ENCODE data around the gene PRR36. TPM values are rescaled to one million over a fixed set of nuclear protein-coding genes. Genes with fewer than 3 reads are reported as not detected.

Gene PRR36
- total and polyA plus RNA-seq, 10 of the 15 experiments (the other 5 are each of a cell fraction or from before 2014, with no cell fraction given): 0.04 TPM; not detected in 9

DNA sequence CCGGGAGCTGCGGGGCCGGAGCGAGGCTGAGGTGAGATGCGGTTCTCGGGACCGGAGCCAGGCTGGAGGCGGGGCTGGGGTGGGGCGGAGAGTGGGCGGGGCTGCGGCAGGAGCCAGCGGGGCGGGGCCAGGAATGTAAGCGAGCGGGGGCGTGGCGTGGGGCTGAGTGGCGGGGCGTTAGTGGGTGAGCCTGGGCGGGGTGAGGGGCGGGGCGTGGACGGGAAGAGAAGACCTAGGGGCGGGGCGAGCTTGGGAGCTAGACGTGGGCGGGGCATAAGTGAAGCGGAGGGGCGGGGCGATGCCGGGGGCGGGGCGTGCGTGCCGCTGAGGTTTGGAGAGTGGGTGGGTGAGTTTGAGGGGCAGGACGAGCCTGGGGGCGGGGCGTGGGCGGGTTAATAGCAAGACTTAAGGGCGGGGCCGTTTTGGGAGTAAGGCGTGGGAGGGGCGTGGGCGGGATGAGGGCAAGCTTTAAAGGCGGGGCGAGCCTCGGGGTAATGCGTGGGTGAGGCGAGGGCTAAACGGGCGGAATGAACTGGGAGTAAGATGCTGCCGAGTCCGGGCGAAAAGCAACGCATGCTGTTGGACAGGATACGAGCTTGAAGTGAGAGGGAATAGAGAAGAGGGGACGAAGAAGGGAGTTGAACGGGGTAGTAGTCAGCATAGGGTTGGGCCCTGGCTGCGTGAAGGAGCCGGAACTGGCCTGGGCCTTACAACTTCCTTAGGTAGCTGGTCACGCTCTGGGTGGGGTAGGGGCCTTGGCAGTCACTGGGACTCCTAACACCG, 46.5 kb upstream of the PRR36 start (continued):
- TF ChIP-seq, protein P1, sequence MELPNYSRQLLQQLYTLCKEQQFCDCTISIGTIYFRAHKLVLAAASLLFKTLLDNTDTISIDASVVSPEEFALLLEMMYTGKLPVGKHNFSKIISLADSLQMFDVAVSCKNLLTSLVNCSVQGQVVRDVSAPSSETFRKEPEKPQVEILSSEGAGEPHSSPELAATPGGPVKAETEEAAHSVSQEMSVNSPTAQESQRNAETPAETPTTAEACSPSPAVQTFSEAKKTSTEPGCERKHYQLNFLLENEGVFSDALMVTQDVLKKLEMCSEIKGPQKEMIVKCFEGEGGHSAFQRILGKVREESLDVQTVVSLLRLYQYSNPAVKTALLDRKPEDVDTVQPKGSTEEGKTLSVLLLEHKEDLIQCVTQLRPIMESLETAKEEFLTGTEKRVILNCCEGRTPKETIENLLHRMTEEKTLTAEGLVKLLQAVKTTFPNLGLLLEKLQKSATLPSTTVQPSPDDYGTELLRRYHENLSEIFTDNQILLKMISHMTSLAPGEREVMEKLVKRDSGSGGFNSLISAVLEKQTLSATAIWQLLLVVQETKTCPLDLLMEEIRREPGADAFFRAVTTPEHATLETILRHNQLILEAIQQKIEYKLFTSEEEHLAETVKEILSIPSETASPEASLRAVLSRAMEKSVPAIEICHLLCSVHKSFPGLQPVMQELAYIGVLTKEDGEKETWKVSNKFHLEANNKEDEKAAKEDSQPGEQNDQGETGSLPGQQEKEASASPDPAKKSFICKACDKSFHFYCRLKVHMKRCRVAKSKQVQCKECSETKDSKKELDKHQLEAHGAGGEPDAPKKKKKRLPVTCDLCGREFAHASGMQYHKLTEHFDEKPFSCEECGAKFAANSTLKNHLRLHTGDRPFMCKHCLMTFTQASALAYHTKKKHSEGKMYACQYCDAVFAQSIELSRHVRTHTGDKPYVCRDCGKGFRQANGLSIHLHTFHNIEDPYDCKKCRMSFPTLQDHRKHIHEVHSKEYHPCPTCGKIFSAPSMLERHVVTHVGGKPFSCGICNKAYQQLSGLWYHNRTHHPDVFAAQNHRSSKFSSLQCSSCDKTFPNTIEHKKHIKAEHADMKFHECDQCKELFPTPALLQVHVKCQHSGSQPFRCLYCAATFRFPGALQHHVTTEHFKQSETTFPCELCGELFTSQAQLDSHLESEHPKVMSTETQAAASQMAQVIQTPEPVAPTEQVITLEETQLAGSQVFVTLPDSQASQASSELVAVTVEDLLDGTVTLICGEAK (IDR thresholded peaks at IDR 0.05; ENCODE audit: borderline replicate concordance): no peak; the same call in 1 of the 2 replicates
- TF ChIP-seq NFYA (IDR thresholded peaks at IDR 0.05; ENCODE audit: borderline replicate concordance, low read depth, low read length) (no peak), CHD1 (IDR thresholded peaks at IDR 0.05; ENCODE audit: low read depth, low read length) (no peak), SIX5 (IDR thresholded peaks at IDR 0.05; ENCODE audit: low read depth, low read length, severe bottlenecking) (no peak), ASH2L (IDR thresholded peaks at IDR 0.05; ENCODE audit: borderline replicate concordance, low read depth) (no peak), MYC (IDR thresholded peaks at IDR 0.05; ENCODE audit: insufficient read depth, insufficient read length, insufficient replicate concordance, low read length, severe bottlenecking) (no peak), ZNF24 (IDR thresholded peaks at IDR 0.05) (no peak), SUPT20H (IDR thresholded peaks at IDR 0.05; ENCODE audit: borderline replicate concordance, control insufficient read depth, low read depth, low read length) (no peak), NRF1 (conservative IDR thresholded peaks at IDR 0.05; ENCODE audit: low read depth, low read length) (no peak)
- TF ChIP-seq, protein P2, sequence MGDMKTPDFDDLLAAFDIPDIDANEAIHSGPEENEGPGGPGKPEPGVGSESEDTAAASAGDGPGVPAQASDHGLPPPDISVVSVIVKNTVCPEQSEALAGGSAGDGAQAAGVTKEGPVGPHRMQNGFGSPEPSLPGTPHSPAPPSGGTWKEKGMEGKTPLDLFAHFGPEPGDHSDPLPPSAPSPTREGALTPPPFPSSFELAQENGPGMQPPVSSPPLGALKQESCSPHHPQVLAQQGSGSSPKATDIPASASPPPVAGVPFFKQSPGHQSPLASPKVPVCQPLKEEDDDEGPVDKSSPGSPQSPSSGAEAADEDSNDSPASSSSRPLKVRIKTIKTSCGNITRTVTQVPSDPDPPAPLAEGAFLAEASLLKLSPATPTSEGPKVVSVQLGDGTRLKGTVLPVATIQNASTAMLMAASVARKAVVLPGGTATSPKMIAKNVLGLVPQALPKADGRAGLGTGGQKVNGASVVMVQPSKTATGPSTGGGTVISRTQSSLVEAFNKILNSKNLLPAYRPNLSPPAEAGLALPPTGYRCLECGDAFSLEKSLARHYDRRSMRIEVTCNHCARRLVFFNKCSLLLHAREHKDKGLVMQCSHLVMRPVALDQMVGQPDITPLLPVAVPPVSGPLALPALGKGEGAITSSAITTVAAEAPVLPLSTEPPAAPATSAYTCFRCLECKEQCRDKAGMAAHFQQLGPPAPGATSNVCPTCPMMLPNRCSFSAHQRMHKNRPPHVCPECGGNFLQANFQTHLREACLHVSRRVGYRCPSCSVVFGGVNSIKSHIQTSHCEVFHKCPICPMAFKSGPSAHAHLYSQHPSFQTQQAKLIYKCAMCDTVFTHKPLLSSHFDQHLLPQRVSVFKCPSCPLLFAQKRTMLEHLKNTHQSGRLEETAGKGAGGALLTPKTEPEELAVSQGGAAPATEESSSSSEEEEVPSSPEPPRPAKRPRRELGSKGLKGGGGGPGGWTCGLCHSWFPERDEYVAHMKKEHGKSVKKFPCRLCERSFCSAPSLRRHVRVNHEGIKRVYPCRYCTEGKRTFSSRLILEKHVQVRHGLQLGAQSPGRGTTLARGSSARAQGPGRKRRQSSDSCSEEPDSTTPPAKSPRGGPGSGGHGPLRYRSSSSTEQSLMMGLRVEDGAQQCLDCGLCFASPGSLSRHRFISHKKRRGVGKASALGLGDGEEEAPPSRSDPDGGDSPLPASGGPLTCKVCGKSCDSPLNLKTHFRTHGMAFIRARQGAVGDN (IDR thresholded peaks at IDR 0.05): no peak
- TF ChIP-seq, protein P3, sequence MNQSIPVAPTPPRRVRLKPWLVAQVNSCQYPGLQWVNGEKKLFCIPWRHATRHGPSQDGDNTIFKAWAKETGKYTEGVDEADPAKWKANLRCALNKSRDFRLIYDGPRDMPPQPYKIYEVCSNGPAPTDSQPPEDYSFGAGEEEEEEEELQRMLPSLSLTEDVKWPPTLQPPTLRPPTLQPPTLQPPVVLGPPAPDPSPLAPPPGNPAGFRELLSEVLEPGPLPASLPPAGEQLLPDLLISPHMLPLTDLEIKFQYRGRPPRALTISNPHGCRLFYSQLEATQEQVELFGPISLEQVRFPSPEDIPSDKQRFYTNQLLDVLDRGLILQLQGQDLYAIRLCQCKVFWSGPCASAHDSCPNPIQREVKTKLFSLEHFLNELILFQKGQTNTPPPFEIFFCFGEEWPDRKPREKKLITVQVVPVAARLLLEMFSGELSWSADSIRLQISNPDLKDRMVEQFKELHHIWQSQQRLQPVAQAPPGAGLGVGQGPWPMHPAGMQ (IDR thresholded peaks at IDR 0.05; ENCODE audit: borderline replicate concordance): no peak
- TF ChIP-seq, protein P4, sequence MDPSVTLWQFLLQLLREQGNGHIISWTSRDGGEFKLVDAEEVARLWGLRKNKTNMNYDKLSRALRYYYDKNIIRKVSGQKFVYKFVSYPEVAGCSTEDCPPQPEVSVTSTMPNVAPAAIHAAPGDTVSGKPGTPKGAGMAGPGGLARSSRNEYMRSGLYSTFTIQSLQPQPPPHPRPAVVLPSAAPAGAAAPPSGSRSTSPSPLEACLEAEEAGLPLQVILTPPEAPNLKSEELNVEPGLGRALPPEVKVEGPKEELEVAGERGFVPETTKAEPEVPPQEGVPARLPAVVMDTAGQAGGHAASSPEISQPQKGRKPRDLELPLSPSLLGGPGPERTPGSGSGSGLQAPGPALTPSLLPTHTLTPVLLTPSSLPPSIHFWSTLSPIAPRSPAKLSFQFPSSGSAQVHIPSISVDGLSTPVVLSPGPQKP (IDR thresholded peaks at IDR 0.05; ENCODE audit: low read depth, low read length): no peak
- TF ChIP-seq, protein P5, sequence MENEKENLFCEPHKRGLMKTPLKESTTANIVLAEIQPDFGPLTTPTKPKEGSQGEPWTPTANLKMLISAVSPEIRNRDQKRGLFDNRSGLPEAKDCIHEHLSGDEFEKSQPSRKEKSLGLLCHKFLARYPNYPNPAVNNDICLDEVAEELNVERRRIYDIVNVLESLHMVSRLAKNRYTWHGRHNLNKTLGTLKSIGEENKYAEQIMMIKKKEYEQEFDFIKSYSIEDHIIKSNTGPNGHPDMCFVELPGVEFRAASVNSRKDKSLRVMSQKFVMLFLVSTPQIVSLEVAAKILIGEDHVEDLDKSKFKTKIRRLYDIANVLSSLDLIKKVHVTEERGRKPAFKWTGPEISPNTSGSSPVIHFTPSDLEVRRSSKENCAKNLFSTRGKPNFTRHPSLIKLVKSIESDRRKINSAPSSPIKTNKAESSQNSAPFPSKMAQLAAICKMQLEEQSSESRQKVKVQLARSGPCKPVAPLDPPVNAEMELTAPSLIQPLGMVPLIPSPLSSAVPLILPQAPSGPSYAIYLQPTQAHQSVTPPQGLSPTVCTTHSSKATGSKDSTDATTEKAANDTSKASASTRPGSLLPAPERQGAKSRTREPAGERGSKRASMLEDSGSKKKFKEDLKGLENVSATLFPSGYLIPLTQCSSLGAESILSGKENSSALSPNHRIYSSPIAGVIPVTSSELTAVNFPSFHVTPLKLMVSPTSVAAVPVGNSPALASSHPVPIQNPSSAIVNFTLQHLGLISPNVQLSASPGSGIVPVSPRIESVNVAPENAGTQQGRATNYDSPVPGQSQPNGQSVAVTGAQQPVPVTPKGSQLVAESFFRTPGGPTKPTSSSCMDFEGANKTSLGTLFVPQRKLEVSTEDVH (IDR thresholded peaks at IDR 0.05; ENCODE audit: low read depth, partially characterized antibody): no peak
